NOMO-1 treated with DMSO at 0.1 percent for 48 hours (cell line): ENCODE results near the gene HS3ST4.
A peak's percentile ranks its signal among the peaks of the same experiment; 100 is the strongest.

ENCODE experiments used
- DNase-seq: peaks from one replicate; lab custom pipeline; 2025; ENCODE audit not compliant: unreplicated experiment; lab: John Stamatoyannopoulos, UW

HS3ST4 gene

DNA sequence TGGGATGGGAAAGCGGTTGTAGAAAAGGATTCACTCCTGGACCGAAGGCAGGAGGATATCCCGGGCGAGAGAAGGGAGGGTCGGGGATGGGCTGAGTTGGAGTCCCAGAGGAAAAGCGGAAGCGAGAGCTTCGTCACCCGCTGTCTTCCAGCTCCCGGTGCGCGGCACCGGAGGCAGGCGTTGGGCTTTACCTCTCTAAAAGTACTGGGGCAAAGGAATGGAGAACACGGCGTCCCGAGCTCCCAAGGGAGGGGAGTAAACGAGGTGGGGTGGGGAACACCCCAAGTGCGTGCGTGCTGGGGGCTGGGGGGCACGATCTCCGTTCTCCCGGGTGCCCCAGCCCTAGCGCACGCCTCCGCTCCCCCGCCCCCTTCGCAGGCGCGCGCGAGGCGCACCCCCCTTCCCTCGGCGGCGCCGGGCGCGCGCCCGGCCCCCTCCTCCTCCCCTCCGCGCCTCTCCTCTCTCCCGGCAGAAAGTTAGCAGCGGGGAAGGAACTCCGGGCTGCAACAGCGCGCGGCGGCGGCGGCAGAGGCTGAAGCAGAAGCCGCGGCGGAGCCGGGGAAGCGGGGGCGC lies at the start of gene HS3ST4:
HS3ST4 (plus strand) TSS at position 441 of the 573 bp plus-strand sequence.
- DNase-seq: no peak

DNA sequence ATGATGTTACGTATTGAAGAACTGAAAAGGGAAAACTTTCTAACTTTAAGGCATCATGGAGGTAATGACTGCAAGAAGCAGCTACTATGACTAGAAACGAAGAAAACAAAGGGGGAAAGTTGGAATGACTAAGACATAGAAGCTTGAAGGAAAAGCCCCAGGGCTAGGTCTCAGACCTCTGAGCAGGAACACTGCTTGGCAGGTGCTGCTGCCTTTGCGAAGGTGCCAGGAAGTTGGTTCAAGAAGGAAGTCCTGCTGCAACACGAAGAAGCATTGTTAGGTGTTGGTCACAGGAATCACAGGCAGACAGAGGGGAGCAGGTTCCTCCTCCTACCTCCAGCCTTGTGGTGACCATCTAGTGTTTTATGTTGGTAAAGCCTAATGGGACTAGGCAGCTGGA lies 48.1 kb upstream of the HS3ST4 start:
- DNase-seq: no peak

DNA sequence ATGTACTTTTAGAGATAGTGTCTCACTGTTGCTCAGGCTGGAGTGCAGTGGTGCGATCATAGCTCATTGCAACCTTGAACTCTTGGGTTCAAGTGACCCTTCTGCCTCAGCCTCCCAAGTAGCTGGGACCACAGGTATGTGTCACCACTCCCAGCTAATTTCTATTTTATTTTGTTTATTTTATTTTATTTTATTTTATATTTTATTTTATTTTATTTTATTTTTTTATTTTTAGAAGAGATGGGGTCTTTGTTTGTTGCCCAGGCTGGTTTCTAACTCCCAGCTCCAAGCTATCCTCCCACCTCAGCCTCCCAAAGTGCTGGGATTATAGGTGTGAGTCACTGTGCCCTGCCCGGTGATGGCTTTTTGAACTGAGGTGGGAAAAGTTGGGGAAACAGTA lies 35.1 kb upstream of the HS3ST4 start:
- no peak for DNase-seq

DNA sequence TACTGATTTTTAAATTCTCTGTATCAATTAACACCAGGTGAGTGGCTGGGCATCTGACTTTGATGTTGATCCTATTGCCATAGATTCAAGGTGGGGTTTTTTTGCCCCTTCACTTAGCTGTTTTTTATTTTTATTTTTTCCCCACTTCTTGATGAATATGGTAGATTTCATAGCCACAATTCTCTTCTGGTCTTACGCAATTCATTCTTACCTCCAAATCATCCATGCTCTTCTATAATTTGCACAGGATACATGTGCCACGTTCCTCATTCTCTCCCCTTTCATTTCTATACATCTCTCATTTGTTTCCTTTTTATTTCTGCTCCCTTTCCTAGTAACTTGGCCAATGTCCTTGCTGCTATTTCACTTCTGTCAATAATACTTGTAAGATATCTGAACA lies 14.9 kb upstream of the HS3ST4 start:
- no peak for DNase-seq

DNA sequence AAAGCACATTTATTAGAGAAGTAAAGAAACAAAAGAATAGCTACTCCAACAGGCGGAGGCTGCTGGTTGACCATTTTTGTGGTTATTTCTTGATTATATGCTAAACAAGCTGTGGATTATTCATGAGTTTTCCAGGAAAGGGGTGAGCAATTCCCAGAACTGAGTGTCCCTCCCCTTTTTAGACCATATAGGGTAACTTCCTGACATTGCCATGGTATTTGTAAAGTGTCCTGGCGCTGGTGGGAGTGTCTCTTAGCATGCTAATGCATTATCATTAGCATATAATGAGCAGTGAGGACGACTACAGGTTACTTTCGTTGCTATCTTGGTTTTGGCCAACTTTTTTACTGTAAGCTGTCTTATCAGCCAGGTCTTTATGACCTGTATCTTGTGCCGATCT lies 12.2 kb upstream of the HS3ST4 start:
- DNase-seq: no peak

DNA sequence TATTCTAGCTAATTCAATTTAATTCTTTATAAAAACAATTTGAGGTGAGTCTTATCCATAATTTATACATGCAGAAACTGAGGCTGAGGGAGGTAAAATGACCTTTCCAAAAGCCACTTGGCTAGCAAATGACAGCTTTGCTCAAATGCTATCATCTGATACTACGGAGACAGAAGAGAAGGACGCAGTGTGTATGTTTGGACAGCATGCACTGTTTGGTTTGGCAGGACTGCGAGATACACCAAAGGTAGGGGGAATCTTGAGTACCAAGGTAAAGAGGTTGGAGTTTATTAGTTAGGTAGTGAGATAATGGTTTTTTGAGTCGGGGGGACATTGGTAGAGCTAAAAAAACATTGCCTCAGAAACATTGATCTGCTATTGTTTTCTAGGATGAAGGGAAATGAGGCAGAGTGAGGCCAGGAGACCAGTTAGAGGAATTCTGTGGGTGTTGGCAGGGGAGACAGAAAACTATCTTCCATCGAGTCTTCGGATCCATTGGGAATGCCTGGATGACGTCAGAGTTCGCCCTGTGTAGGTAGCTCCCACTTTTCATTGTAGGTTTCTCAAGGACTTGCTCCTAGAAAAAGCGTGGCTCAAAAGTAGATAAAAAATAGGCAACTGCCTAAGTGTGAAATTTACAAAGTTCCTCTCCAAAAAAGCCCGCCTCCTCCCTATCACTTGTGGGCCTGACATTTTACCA lies 2.5 kb upstream of the HS3ST4 start:
- DNase-seq: no peak

DNA sequence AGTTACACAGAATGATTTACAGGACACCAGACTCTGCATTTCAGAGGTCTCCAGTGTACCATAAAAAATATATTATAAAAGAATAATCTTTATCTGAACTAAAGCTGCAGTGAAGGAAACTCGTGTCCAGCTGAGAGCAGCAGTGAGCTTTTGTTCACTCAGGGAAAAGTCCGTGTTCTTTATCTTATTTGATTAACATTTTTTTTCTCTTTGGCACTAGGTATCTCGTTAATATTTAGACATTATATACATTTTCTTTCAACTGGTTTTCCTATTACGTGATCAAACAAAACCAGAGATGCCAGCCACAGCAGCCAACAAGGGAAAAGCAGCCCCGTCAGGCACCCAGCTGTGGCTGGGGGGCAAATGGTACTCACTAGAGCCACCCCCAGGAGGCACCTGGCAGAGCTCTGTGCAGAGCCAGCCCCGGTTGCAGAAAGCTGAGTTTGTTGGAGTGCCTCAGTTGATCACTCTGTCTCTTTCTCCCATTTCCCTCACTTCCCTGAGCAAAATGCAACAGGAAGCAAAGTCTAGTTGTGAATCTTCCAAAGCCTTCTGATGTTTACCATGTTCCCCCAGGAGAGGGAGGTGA lies 1.1 kb upstream of the HS3ST4 start:
- no peak for DNase-seq

DNA sequence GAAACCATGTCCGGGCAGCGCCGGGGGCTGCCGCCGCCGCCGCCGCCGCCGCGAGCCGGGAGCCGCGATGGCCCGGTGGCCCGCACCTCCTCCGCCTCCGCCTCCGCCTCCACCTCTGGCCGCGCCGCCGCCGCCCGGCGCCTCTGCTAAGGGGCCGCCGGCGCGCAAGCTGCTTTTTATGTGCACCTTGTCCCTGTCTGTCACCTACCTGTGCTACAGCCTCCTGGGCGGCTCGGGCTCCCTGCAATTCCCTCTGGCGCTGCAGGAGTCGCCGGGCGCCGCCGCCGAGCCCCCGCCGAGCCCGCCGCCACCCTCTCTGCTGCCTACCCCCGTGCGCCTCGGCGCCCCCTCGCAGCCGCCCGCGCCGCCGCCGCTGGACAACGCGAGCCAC lies 587 bp downstream of the HS3ST4 start:
- no peak for DNase-seq

DNA sequence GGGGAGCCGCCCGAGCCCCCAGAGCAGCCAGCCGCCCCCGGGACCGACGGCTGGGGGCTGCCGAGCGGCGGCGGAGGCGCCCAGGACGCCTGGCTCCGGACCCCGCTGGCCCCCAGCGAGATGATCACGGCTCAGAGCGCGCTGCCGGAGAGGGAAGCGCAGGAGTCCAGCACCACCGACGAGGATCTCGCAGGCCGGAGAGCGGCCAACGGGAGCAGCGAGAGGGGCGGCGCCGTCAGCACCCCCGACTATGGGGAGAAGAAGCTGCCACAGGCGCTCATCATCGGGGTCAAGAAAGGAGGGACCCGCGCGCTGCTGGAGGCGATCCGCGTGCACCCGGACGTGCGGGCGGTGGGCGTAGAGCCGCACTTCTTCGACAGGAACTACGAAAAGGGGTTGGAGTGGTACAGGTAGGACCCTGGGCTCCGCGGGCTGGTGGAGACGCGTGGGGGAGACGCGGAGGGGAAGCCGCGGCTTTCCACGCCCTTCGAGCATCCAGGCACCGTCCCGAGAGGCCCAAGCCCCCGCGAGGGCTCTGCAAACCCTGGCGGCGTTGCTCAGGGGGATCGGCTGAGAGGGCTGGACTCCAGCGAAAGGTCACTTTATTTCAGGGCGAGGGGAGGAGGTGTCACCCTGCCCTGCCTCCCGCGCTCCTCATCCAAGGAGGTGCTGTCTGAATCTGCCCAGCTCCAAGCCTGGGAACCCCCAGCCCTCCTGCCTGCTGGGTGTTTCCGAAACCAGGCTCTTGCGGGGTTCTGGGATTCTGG lies 1.2 kb downstream of the HS3ST4 start:
- no peak for DNase-seq

DNA sequence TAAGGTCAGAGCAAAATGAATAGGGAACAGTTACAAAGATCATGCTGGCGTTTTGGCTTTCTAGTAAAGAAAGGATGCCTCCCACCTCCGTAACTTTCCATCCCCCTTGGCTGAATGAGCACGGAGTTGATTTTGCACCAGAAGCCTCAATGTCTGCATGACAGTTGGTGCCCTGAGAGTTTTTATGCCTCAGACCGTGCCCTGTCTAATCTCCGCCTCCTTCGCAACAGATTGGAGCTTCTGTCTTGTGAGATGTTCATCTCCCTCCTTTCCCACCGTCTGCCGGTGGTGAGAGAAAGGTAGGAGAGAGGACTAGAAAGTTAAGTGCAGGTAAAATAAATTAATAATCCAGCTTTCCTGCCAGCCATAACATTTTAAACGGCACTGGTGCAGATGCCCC lies 1.9 kb downstream of the HS3ST4 start:
- DNase-seq: no peak

DNA sequence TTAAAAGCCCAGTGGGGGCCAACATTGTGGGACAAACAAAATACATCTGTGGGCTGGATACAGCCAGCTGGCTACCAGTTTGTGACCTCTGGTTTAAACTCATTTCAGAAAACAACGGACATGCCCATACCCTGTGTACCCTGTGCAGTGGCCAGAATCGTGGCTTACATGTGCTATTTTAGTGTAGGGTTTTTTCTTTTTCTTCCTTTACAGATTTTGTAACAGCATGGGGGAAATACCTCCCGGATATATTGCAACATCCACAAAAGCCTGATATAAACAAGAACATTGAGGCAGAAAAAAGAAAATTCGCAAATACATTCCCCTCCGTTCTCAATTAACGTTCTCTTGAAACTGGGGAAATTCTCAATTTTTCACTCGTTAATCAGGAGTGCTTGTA lies 7.3 kb downstream of the HS3ST4 start:
- peak; percentile 45 for DNase-seq

DNA sequence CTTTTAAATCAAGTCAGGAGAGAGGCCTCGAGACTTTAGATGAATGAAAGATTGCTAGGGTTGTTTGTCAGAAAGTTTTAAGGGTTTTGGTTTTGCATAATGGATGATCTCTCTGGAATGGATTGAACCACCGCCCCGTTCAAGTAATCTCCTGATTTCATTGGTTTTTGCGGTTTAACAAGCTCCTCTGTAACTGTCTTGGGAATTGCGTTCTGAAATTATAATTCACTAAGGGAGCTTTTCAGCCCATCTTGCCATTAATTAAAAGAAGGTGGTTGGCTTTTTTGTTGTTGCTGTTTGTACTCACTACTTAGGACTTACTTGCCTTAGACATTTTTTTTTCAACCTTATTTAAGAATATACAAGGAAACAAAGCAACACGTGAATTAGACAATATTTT lies 8.8 kb downstream of the HS3ST4 start:
- no peak for DNase-seq

DNA sequence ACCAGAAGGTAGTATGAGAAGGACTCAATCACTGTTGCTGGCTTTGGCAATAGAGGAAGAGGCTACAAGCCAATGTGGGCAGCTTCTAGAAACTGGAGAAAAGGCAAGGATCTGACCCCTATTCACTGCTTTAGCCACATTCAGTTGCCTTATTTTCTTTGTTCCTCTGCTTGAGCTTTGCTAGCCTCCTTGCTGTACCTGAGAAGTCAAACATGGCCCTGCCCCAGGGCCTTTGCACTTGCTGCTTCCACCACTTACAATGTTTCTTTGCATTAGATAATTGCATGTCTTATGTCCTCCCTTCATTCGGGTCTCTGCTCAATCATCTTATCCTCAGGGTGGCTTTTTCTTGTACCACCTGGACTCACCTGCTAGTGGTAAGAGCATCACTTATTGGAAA lies 15.8 kb downstream of the HS3ST4 start:
- no peak for DNase-seq

DNA sequence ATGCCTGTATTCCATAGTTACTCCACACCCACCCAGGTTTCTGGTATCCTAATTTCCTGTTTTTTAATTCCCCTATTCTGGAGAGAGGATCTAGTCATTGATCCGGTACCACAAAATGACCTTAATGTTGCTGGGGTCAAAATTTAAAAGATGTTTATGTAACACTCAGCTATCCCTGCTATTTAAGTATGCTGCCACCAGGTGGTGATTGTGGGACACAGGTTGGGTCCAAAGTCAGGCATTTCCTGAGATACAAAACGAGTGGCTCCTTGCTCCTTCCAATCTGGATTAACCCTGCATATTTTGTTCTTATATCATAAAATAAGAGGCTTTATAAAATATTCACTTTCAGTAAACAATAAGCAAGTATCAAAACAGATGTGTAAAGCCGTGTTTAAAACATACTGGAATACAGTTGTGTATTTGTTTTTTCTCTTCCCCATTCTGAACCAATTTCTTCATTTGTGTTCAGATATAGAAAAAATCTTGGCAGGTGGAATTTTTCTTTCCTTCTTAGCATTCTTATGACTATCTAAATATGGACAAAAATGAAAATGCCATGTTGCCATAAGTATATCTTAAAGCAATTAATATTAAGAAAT lies 16.3 kb downstream of the HS3ST4 start:
- peak; percentile 14 for DNase-seq

DNA sequence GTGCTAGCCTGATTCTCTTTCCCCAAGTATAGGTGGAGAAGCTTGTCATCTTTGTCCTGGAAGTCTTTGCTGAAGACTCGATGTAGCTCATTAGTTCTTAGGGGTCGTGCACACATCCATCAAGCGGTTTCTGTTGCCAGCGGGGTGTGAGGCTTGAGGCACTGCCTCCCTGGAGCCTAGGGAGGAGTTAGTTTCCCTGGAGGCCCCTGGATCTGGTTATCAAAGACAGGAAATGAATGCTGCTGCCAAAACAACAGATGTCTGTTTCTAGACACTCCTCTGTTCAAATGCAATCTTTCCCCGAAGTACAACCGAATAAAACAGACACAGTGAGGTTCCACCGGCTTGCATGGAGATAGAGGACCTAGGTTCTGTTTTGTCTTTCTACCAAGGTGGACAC lies 17.5 kb downstream of the HS3ST4 start:
- DNase-seq: no peak

DNA sequence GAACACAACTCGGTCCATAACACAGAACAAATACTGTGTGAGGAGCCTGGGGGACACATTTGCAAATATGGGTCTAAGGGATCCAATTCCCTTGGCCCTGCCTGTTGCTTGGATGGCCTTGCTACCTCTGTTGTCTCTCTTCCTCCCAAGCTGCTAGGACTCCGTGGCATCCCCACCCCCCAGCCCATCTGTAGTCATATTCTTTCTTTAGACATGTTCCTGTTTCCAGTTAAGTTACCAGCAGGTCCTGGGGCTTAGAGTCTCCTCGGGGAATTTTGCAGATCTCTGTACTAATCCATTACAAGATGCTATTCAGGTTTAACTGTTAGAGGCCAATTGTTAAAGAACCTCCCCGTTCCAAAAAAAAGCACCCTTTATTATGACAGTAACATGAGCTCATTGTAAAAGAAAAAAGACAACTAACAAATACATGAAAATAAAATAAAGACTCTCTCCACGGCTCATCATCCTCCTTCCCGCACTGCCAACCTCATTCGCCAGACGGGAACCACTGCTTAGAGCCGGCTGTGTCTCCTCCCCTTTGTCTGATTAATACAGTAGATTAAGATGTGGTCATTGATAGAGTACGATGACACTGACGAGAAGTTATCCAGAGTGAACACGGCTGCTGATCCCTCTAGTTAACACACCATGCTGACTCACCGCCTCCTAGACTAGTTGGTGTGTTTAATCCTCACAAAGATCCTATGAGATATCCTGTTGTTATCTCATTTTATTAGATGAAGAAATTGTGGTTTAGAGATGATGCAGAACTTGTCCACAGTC lies 22.2 kb downstream of the HS3ST4 start:
- no peak for DNase-seq

DNA sequence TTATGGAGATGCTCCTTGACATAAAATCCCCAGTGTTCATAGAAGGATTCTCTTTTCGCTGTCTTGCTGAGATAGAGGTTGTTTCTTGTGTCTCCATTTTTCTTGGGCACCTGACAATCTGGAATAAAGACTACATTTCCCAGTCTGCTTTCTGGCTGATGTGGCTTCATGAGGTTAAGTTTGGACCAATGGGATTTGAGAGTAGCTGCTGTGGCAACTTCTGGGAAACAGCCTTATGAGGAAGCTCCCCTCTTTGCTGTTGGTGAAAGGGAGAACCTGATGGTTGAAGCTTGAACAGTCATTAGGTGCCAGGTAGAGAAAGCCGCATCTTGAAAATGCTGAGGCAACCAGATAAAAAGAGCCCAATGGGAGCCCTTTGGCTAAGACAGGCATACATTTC lies 24.4 kb downstream of the HS3ST4 start:
- DNase-seq: no peak

DNA sequence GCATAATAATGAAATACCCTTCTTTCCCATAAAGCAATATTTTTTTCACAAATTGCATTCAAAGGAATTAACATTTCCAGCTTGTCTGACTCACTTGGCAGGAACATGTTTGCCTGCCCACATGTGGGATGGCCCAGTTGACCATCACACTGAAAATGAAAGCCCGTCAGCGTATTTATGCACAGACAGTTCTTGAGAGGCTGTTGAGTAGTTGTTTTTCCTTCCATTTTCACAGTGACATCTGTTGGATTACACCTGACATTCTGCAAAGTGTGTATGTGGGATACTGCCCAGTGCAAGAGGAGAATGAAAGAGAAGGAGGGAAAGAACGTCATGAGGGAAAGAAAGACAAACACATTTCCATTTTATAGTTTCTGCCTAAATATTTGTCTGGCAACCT lies 29.7 kb downstream of the HS3ST4 start:
- DNase-seq: no peak

DNA sequence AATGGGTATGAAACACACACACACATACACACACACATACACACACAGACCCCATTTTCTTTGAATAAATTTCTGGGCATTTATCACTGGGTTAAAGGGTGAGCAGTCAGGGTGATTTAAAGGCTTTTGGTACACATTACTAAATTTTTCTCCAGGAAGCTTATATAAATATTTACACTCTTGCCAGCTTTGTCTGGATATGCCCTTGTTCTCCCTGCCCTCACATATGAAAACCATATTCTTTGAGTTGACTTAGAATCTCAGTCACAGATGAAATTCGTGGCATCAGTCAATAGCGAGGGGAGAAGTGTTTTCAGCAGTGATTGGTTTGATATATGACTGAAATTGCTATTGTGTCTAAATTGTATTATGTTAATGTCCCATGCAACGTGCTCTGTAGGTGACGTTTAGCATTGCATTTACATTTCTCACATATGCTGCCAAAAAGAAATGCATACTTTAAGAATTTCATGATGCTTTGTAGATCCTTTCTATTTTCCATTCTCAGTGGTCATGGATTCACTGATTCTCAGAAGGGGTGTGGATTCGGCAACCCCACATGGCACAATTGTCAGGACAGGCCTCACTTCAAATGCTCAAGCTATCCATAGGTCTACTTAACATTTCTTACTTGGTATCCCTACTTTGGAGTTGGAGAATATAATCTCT lies 34.8 kb downstream of the HS3ST4 start:
- no peak for DNase-seq

DNA sequence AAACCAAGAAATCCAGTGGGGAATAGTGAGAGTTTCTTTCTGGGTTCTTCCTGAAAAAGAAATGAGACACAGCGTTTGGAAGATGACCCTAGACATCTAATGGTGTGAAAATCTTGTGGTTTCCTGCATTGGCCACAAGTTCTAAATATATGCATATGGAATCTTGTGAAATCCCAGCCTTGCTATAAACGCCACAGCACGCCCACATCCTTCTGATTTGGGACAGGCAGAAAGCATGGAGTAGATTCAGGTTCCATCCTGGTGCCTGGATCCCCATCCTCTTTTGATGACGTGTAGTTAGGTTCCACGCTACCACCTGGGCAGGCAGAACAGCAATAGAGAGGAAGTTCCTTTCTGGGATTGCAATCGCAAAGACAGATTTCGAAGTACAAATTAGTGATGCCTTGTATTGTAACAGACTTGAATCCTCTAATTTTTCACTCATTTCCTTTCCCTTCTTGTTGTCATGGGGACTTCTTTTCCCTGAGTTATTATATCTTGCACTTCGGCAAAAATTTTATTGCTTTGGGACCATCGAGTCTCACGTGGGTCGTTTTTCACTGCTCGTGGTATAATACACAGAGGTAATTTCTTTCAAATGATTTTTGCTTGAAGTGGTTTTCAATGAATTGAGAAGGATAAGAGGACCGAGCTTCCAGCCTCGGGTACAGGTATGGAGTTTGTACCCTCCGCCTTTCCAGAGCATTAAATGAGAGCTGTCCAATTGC lies 37.6 kb downstream of the HS3ST4 start:
- DNase-seq: peak; percentile 43
